Measurements from ENCODE around the gene ST3GAL4.

- TF ChIP-seq, protein P1, sequence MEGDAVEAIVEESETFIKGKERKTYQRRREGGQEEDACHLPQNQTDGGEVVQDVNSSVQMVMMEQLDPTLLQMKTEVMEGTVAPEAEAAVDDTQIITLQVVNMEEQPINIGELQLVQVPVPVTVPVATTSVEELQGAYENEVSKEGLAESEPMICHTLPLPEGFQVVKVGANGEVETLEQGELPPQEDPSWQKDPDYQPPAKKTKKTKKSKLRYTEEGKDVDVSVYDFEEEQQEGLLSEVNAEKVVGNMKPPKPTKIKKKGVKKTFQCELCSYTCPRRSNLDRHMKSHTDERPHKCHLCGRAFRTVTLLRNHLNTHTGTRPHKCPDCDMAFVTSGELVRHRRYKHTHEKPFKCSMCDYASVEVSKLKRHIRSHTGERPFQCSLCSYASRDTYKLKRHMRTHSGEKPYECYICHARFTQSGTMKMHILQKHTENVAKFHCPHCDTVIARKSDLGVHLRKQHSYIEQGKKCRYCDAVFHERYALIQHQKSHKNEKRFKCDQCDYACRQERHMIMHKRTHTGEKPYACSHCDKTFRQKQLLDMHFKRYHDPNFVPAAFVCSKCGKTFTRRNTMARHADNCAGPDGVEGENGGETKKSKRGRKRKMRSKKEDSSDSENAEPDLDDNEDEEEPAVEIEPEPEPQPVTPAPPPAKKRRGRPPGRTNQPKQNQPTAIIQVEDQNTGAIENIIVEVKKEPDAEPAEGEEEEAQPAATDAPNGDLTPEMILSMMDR (IDR thresholded peaks at IDR 0.05): no peak
- TF ChIP-seq POLR2AphosphoS5 (IDR thresholded peaks at IDR 0.05) (no peak), POLR2A (IDR thresholded peaks at IDR 0.05) (no peak)
These were observed 63.4 kb downstream of the ST3GAL4 start for GRCh38 chr11:126418887-126419286.
